Measurements from ENCODE around the gene PRKN.
"Not testable (repeated sequence)": the region's sequence is repeated elsewhere in the genome, so short reads cannot be mapped to it uniquely, and the experiment has no call there.

PRKN gene

GRCh38 chr6:161313940-161314509, 1413.5 kb downstream of the PRKN start:
- no peak for DNase-seq (ENCODE audit: low read depth)

GRCh38 chr6:161313475-161313874, 1414.1 kb downstream of the PRKN start:
- peak; percentile 41 for DNase-seq (ENCODE audit: low read depth)

More at GRCh38 chr6:161313940-161314509, 1413.5 kb downstream of the PRKN start:
- H3K4me3 ChIP-seq (ENCODE audit: low read length): no peak overlapping the region
- TF ChIP-seq CTCF (IDR thresholded peaks at IDR 0.05; ENCODE audit: insufficient read depth, low read depth, low read length, missing control alignments): no peak

GRCh38 chr6:161309774-161310173, 1417.8 kb downstream of the PRKN start:
- DNase-seq (ENCODE audit: low read depth): peak; percentile 65
- not testable (repeated sequence) for H3K4me3 ChIP-seq (ENCODE audit: low read length)

More at GRCh38 chr6:161313475-161313874, 1414.1 kb downstream of the PRKN start:
- not testable (repeated sequence) for H3K4me3 ChIP-seq (ENCODE audit: low read length)

- no peak for TF ChIP-seq CTCF (IDR thresholded peaks at IDR 0.05; ENCODE audit: insufficient read depth, low read depth, low read length, missing control alignments)
- no peak for DNase-seq (ENCODE audit: low read depth)
- H3K4me3 ChIP-seq (ENCODE audit: low read length): no peak overlapping the region
Measured at GRCh38 chr6:161308075-161308655, 1419.4 kb downstream of the PRKN start.

DNA sequence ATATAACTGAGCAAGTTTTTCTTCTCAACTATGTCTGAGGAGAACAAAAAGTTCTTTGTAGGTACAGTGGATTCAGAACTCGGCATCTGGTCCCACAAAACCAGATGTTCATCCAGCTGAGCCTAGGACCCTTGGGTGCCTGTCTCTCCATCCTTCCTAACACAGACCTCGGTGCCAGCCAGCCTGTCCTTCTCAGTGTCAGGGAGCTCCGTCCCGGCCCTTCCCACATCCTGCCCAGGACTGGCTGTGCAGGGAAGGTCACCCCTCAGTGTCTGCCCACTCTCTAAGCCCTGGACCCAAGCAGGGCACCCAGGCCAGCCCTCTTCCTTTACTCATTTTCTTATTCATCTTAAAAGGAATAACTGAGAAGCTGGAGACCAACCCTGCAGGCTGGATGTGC, 1421.7 kb downstream of the PRKN start:
- TF ChIP-seq CTCF (IDR thresholded peaks at IDR 0.05; ENCODE audit: insufficient read depth, low read depth, low read length, missing control alignments): no peak
- H3K4me3 ChIP-seq (ENCODE audit: low read length): no peak overlapping the region
- DNase-seq (ENCODE audit: low read depth): no peak

DNA sequence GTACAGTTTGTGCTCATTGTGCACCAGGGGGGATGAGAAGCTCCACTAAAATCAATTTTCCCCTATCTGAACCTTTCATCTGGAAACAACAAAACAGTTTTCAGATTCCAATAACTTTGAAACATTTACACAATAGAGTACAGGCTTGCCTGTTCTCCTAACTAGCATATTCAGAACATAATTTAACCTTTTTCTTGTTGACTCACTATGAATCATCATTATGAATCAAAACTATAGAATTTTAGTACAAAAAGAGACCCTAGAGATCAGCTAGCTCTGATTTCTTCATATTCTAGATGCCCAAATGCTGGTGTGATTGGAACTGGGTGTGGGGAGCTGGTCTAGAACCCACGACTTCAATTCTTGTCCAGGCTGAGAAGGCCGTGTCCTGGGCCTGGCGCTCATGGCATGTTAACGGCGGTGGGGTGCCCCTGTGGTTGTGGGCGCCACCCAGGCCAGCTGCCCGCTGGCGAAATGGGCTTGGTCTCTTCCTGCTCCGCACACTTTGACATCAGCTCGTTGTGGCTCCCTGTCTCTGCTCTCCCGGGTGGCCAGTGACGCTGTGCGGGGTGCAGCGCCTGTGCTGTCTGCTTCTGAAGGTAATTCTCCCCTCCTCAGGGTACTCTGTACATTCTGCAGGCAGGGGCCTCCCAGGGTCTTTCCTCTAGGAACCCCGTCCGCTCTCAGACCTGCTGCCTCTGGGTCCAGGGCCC, 1423.8 kb downstream of the PRKN start:
- TF ChIP-seq CTCF (IDR thresholded peaks at IDR 0.05; ENCODE audit: insufficient read depth, low read depth, low read length, missing control alignments): no peak
- no peak overlapping the region for H3K4me3 ChIP-seq (ENCODE audit: low read length)
- peak; percentile 34 for DNase-seq (ENCODE audit: low read depth)

DNA sequence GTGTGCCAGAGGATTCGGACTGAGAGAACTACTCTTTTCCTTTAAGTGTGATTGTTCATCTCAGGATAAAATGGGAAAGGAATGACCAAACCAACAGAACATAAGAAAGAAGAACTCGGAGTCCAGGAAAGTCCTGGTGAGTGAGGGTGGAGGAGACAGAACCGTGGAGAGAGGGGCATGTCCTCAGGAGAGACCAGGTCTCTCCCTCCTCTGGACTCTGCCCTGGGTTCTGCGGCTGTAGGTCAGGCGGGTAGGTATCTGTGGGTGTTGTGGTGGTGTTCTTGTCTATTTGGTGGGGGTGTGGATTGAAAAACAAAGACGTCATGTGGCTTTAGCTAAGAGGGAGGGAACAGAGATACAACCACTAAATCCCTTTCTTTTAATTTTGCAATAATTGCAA, 1424.6 kb downstream of the PRKN start:
- DNase-seq (ENCODE audit: low read depth): no peak
- no peak overlapping the region for H3K4me3 ChIP-seq (ENCODE audit: low read length)
- TF ChIP-seq CTCF (IDR thresholded peaks at IDR 0.05; ENCODE audit: insufficient read depth, low read depth, low read length, missing control alignments): no peak

GRCh38 chr6:161301338-161301737, 1426.2 kb downstream of the PRKN start:
- no peak overlapping the region for H3K4me3 ChIP-seq (ENCODE audit: low read length)
- peak; percentile 71 for DNase-seq (ENCODE audit: low read depth)
- TF ChIP-seq CTCF (IDR thresholded peaks at IDR 0.05; ENCODE audit: insufficient read depth, low read depth, low read length, missing control alignments): no peak

Data from epithelial cell of esophagus (primary cell).